Testis (tissue), 3 donors: ENCODE measurements around the gene MDFIC. TPM values are rescaled to one million over a fixed set of nuclear protein-coding genes. Genes with fewer than 3 reads are reported as not detected.

Experiments
- DNase-seq: peaks from one replicate; pipeline ENCODE4 v3.0.0-alpha.2; 2019
- H3K27ac ChIP-seq, 2 donors: fragments of 200-600 bp; sonication (generic); one replicate each; pipeline ENCODE4 v1.5.1; 2019
- H3K27me3 ChIP-seq: fragments of 200-600 bp; sonication (generic); one replicate; pipeline ENCODE4 v1.5.1; 2019
- H3K36me3 ChIP-seq: fragments of 200-600 bp; sonication (generic); one replicate; pipeline ENCODE4 v1.5.1; 2017; ENCODE audit warnings: low read depth; ENCODE audit errors: missing control alignments
- H3K4me1 ChIP-seq: fragments of 200-600 bp; sonication (generic); one replicate; pipeline ENCODE4 v1.5.1; 2019
- H3K4me3 ChIP-seq, 2 donors: fragments of 200-600 bp; sonication (generic); one replicate each; pipeline ENCODE4 v1.5.1; 2017 to 2019
- H3K9me3 ChIP-seq: fragments of 200-600 bp; sonication (generic); one replicate; pipeline ENCODE4 v1.5.1; 2017
- CTCF ChIP-seq, 3 experiments: fragments of 450-650 bp in 2 of 3; fragments of 200-600 bp in 1 of 3; sonication (generic) in 1 of 3; IDR thresholded peaks; one replicate each; pipeline ENCODE4 v1.5.1; 2016 to 2019; ENCODE audit warnings: antibody characterized with exemption in 3 of 3, mild to moderate bottlenecking in 2 of 3, moderate library complexity in 1 of 3
- POLR2A ChIP-seq: fragments of 450-650 bp; IDR thresholded peaks from one replicate; pipeline ENCODE4 v1.6.1; 2017; ENCODE audit warnings: antibody characterized with exemption, mild to moderate bottlenecking, moderate library complexity
- WGBS, 2 donors: methylation state at CpG; one replicate each; pipeline ENCODE4 v1.1.5; 2018; 5-methylcytosine and 5-hydroxymethylcytosine counted together
- intact Hi-C: fragments of 100-400 bp; cut with DNase I; formaldehyde crosslinking; loops from one replicate; pipeline ENCODE4 v1.15.1; 2023; ENCODE audit warnings: low total_unique reads
- polyA plus RNA-seq: library from polyadenylated mRNA; stranded (reverse); fragments of 350-450 nt; fragmentation: Illumina TruSeq; extraction: RNeasy Lipid Tissue Mini Kit (QIAGEN cat#74804); gene quantifications from one replicate; pipeline ENCODE4 v1.2.3, GENCODE V29; 2014; ENCODE audit warnings: low read depth, low replicate concordance; ENCODE audit not compliant: insufficient read depth
- total RNA-seq, 2 donors: library from RNA; depleted of rRNA; stranded (reverse); fragments of >200 nt; gene quantifications; one replicate each; pipeline ENCODE4 v1.2.3, GENCODE V29; 2016

MDFIC gene
- total and polyA plus RNA-seq, 3 donors from 2014 or later, result 5.8 to 7.6 (median 6.1) TPM

- H3K36me3 ChIP-seq, result no peaks in the 10 kb centered on the region
- DNase-seq, result no peak
- no peaks in the 10 kb centered on the region for H3K9me3 ChIP-seq
- H3K4me1 ChIP-seq, result no peaks in the 10 kb centered on the region
- intact Hi-C loops, result no loop called here
- no peak for TF ChIP-seq CTCF (IDR thresholded peaks at IDR 0.05)
- TF ChIP-seq POLR2A, result no peak
- H3K27ac ChIP-seq, result no peak overlapping the region
- H3K4me3 ChIP-seq, result no peak overlapping the region
- WGBS, 2 donors, result 83 to 88% methylated on average over 3 of the region's 3 CpGs
- H3K27me3 ChIP-seq, result no peaks in the 10 kb centered on the region
These were observed 51.3 kb downstream of the MDFIC start for GRCh38 chr7:114973147-114973546.

- no peak for TF ChIP-seq POLR2A
- no peaks in the 10 kb centered on the region for H3K9me3 ChIP-seq
- H3K27ac ChIP-seq, result no peak overlapping the region
- 52 to 87% methylated on average over 2 of the region's 2 CpGs for WGBS, 2 donors
- no peaks in the 10 kb centered on the region for H3K27me3 ChIP-seq
- intact Hi-C loops, result no loop called here
- no peak for DNase-seq
- no peaks in the 10 kb centered on the region for H3K36me3 ChIP-seq
- H3K4me3 ChIP-seq, result no peak overlapping the region
- H3K4me1 ChIP-seq, result no peaks in the 10 kb centered on the region
These were observed 53.5 kb downstream of the MDFIC start for GRCh38 chr7:114975401-114975800.

- H3K4me3 ChIP-seq, result no peak overlapping the region
- no peaks in the 10 kb centered on the region for H3K36me3 ChIP-seq
- H3K27me3 ChIP-seq, result no peaks in the 10 kb centered on the region
- 80 to 89% methylated on average over 4 of the region's 4 CpGs for WGBS, 2 donors
- H3K27ac ChIP-seq, result no peak overlapping the region
- H3K9me3 ChIP-seq, result no peaks in the 10 kb centered on the region
- H3K4me1 ChIP-seq, result no peaks in the 10 kb centered on the region
- intact Hi-C loops, result no loop called here
- TF ChIP-seq CTCF (IDR thresholded peaks at IDR 0.05) (no peak), POLR2A (no peak)
- no peak for DNase-seq
These were observed 54.8 kb downstream of the MDFIC start for GRCh38 chr7:114976666-114977065.

GRCh38 chr7:114977277-114977676, 55.4 kb downstream of the MDFIC start:
- H3K4me3 ChIP-seq, result no peak overlapping the region
- intact Hi-C loops, result no loop called here
- H3K9me3 ChIP-seq, result no peaks in the 10 kb centered on the region
- H3K4me1 ChIP-seq, result no peaks in the 10 kb centered on the region
- TF ChIP-seq CTCF (IDR thresholded peaks at IDR 0.05) (no peak), POLR2A (no peak)
- no peaks in the 10 kb centered on the region for H3K27me3 ChIP-seq
- no peak overlapping the region for H3K27ac ChIP-seq
- no peak for DNase-seq
- WGBS, 2 donors, result 93 to 100% methylated on average over 1 of the region's 1 CpG
- H3K36me3 ChIP-seq, result no peaks in the 10 kb centered on the region

GRCh38 chr7:114979388-114979787, 57.5 kb downstream of the MDFIC start:
- intact Hi-C loops, result no loop called here

More at GRCh38 chr7:114979388-114979787, 57.5 kb downstream of the MDFIC start:
- H3K4me3 ChIP-seq, result no peak overlapping the region
- no peak overlapping the region for H3K27ac ChIP-seq
- TF ChIP-seq POLR2A (no peak), CTCF (IDR thresholded peaks at IDR 0.05) (no peak)
- no peaks in the 10 kb centered on the region for H3K27me3 ChIP-seq
- H3K4me1 ChIP-seq, result no peaks in the 10 kb centered on the region
- H3K36me3 ChIP-seq, result no peaks in the 10 kb centered on the region
- 71 to 78% methylated on average over 7 of the region's 7 CpGs for WGBS, 2 donors
- no peak for DNase-seq
- H3K9me3 ChIP-seq, result no peaks in the 10 kb centered on the region
